GM18508 (cell line): ENCODE data around the gene TNNT3.

Source experiments
- ATAC-seq: cut with Tn5 transposase; IDR thresholded peaks from one replicate; pipeline ENCODE4 v1.9.1; 2021; ENCODE audit warnings: moderate number of reproducible peaks; ENCODE audit not compliant: insufficient read depth, unreplicated experiment

The TNNT3 gene

DNA sequence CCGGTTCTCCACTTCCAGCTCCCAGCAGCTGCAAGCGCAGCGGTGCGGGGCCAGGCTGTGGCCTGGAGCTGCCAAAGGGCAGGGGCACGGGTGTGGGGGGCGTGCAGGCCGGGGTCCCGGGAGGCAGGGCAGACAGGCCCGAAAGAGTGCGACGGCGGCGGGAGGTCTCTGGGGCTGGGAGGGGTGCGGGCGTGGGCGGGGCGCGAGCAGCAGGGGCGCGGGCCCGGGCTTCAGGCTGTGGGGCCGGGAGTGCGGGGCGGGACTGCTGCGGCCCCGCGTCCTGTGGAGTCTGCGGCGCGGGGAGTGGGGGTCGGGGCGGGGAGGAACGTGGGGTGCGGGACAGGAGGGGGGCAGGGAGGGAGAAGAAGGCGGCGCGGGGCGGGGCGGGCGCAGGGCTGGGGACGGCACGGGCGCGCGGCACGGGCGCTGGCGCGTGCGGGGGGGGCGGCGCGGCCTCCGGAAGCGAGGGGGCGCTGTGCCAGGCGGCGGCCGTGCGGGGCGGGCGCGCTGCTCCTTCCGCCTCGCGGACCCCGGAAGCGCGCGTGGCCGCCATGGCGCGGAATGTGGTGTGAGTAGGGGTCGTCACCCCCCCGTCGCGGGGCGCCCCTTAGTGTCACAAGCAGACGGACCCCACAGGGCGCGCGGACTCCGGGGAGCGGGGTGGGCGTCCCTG is 27.4 kb downstream of the TNNT3 start, which contains the start of gene MRPL23:
Gene MRPL23, plus strand, starts transcription at position 521 of the 673 bp plus-strand sequence. Its CDS starts 31 bp downstream, at position 552.
- ATAC-seq: no peak

- no peak for ATAC-seq
Observed at GRCh38 chr11:1947592-1948237, 28.2 kb downstream of the TNNT3 start.

- no peak for ATAC-seq
Observed at GRCh38 chr11:1948389-1948788, 28.9 kb downstream of the TNNT3 start.

GRCh38 chr11:1949302-1949701 is 29.8 kb downstream of the TNNT3 start:
- ATAC-seq: no peak

GRCh38 chr11:1949922-1950321 is 30.4 kb downstream of the TNNT3 start:
- ATAC-seq: no peak

GRCh38 chr11:1952806-1953482 is 33.4 kb downstream of the TNNT3 start:
- no peak for ATAC-seq

DNA sequence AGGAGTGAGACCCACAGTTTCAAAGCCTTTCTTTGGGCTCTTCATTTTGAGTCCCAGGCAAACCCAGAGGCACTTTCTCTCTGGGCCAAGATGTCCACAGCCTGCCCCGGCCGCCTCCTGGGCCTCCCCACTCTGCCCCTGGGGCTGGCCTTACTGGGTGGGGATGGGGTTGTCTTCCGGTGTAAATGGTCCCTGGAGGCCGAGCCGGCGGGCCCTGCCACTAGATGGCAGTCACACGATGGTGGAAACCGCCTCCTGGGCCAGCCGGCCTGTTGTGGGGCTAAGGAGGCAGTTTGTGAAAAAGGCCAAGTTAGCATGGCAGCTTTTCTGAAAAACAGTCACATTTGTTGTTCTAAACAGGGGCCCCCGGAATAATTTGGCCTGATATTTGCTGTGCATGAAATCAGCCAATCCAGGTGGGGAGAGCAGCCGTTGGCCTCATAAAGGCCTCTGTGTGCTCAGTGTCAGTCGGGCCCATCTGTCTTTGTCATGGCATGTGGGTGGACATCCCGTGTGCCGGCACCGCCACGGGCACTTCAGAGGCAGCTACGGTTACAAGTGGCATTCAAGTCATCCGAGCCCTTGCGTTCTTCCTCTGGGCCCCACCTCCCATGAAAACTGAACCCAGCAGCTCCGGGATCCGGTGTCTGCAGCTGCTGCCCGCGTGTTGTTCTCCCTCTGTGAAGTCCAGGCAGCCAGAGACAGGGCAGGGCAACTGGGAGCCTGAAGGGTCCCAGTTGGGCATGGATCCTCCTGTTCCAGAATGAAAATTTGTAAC is 34.2 kb downstream of the TNNT3 start:
- ATAC-seq: no peak

- no peak for ATAC-seq
Observed at GRCh38 chr11:1958367-1958766, 38.9 kb downstream of the TNNT3 start.

GRCh38 chr11:1959786-1960185 is 40.3 kb downstream of the TNNT3 start:
- no peak for ATAC-seq

- no peak for ATAC-seq
Observed at GRCh38 chr11:1963864-1964263, 44.4 kb downstream of the TNNT3 start.

DNA sequence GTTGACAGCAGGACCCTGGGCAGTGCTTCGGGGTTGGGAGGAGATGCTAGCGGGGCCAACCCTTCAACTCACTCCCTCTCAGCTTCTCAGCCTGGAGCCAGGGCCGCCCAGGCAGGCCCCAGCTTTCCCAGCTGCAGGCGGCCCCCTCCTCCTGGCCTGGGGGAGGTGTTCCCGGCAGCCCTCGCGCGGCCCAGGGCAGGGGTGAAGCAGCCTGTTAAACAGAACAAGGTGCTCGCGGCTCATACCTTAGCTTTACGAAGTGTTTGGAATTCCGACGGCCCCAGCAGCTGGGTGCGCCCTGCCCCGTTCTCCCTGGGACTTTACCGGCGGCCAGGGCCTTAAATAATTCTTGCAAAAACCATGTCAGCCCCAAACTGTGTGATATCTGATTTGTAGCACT is 44.8 kb downstream of the TNNT3 start:
- ATAC-seq: no peak

DNA sequence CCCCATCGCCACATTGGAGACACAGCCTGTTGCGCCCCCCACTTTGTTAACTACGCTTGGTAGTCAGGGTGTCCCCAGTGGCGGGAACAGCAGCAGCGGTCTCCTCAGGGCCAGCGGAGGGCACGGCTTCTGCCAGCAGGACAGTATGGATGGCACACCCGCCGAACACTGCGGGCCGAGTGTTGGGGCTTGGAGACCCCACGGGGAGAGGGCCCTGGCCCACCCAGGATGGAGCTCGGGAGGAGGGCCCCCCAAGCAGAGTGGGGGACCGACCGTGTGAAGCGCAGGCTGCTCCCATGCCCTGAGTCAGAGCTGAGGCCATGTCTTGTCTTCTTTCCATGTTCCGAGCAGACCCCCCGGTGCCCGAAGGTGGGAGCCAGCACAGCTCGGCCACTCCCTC is 45.5 kb downstream of the TNNT3 start:
- no peak for ATAC-seq

DNA sequence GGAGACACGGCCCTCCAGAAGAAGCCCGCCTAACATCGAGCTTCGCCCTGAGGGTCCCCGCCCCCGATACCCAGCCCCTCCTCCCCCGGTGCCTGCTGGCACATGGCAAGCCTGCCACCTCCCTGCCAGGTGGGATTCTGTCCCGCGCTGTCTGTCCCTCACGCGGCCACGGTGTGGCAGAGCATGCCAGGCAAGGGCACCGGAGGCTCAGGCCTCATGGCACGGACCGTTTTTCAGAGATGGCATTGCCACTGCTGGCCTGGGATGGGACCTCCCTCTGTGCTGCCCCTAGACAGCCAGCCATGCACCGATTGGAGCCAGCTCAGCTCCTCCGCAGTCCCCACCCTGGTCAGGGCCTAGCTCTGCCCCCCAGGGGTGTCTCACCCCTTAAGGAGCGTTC is 47.0 kb downstream of the TNNT3 start:
- ATAC-seq: no peak

DNA sequence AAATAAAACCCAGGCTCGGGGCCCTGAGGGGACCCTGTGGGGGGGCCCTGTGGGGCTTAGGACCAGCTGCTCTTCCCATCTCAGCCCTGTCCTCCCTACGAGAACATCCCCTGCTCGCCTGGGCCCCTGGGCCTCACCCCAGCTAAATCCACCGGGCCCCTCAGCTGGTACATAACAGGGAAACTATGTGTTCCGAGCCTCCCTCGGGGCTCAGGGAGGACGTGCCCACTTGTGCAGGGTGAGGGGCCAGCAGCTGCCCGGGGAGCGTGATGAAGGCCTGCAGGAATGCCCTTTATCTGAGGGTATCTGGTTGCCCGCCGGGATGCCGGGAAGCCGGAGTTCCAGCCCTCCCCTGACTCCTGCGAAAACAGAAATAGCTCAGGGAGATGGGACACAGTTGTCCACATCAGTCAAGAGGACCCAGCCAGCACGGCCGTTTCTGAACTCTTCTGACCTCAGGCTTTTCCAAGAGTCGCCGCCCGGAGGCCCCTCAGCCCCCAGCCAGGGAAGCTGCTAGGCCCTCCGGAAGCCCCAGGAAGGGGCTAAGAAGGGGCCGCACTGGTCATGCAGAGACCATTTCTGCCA is 48.2 kb downstream of the TNNT3 start:
- ATAC-seq: no peak

GRCh38 chr11:1968454-1969002 is 49.0 kb downstream of the TNNT3 start:
- ATAC-seq: no peak

GRCh38 chr11:1969035-1969434 is 49.5 kb downstream of the TNNT3 start:
- no peak for ATAC-seq

DNA sequence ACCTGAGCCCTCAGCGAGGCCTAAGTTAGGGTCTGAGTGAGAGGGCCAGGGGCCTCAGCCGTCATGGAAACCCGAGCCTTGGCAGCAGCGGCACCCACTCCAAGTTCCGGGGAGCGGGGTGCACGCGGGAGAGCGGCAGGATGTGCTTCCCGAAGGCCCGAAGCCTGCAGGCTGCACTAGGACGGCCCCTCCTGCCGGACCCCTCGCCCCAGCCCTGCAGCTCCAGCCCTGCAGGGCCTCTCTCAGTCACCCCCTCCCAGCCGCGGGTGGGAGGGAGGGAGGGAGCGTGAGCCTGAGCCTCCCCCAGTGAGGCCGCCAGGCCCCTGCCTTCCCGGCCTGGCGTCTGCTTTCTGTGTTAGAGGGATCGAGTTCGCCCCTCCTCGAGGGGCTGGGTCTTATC is 50.3 kb downstream of the TNNT3 start:
- no peak for ATAC-seq

- no peak for ATAC-seq
Observed at GRCh38 chr11:1970956-1971355, 51.5 kb downstream of the TNNT3 start.

DNA sequence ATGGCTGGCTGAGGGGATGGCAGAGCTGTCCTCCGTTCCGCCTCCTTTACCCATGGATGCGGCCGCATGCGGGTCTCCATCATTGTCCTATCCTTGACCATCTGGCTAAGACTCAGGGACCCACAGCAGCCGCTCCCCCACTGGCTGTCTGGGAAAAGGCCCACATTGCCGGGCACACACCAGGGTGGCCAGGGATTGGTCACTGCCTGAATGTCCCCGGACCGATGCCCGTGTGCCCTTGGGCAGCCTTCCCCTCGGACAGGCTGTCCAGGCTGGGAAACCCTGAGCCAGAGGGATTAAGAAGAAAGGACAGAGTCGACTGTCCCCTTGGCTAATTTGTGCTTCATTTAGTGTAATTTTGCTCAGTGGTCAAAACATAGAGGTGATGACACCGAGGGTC is 55.7 kb downstream of the TNNT3 start:
- ATAC-seq: no peak
